GM18511 (cell line): Measurements from ENCODE around the gene RNASE11.

Source experiments
- ATAC-seq: cut with Tn5 transposase; IDR thresholded peaks from one replicate; pipeline ENCODE4 v1.9.1; 2021; ENCODE audit warnings: mild to moderate bottlenecking, moderate library complexity; ENCODE audit not compliant: unreplicated experiment

The RNASE11 gene

DNA sequence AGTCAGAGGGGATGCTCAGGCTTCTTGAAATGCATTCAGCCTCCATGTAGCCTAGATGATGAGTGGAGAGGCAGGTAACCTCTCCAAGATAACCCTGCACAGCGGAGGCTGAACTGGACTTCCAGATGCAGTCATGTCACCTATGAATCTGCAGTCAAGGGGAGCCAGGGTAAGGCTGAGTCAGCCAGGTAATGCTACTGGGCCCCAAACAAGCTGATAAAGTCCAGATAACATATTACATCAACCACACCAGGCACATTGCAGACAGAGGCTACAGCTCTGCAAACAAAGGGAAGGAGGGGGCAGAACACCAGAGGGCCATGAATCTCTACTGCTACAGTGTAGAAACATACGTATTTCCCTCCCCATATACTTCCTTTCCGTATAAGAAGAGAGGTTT lies 40.9 kb downstream of the RNASE11 start:
- ATAC-seq: no peak

DNA sequence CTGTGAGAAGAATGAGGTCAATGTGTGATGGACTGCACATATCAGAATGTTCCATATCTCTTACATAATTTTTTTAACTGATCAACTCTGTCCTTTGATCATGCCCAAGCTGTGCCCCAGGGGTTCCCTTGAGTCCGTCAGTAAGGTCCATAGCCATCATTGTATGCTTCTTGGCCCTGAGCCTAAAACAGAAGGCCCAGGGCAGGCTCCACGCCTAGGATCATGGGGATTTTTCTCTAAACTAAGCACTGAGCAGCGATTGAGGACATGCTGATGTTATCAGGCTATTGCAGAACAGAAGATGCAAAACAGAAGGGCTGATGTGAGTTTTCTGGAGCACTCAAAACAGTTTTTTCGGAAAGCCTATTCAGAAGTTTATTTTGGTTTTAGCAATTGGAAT lies 47.9 kb downstream of the RNASE11 start:
- no peak for ATAC-seq
